Suprapubic skin (tissue), 4 donors: ENCODE measurements around the gene ARPC2.

Experiments
- EP300 ChIP-seq: sonication (generic); formaldehyde crosslinking; IDR thresholded peaks from one replicate; pipeline ENCODE4 v1.6.1; 2017; ENCODE audit warnings: antibody characterized with exemption
- POLR2AphosphoS5 ChIP-seq, 3 donors: sonication (generic); formaldehyde crosslinking; IDR thresholded peaks; one replicate each; pipeline ENCODE4 v1.6.1; 2017; ENCODE audit warnings: antibody characterized with exemption in 3 of 3

- no peak for TF ChIP-seq EP300
- TF ChIP-seq POLR2AphosphoS5 (IDR thresholded peaks at IDR 0.05) = no peak
Measured at GRCh38 chr2:218259099-218259961, 42.3 kb downstream of the ARPC2 start.
